PC-9 (cell line): Measurements from ENCODE around the gene GNAO1. TPM values are rescaled to one million over a fixed set of nuclear protein-coding genes. Genes with fewer than 3 reads are reported as not detected.

ENCODE experiments used
- BruUV-seq: library from RNA; stranded (reverse); fragments of 400-500 nt; replicated peaks from 2 replicates; lab custom pipeline; 2021; lab: Mats Ljungman, UMichigan
- CTCF ChIA-PET: fragments of 300-600 bp; sonication (Branson Sonifier 250); formaldehyde crosslinking; loops from one replicate; lab custom pipeline; 2022; ENCODE audit warnings: antibody characterized with exemption; lab: Charles Lee
- POLR2A ChIA-PET: fragments of 300-600 bp; sonication (Branson Sonifier 250); formaldehyde crosslinking; loops from one replicate; lab custom pipeline; 2022; ENCODE audit warnings: antibody characterized with exemption; ENCODE audit not compliant: unreplicated experiment; lab: Charles Lee
- DNase-seq, 2 experiments: peaks; one replicate each; pipeline versions ENCODE4 v3.0.0 to v3.0.0-alpha.2; 2015 to 2022; ENCODE audit warnings: mixed read lengths in 1 of 2
- H2AFZ ChIP-seq: fragments of 200-600 bp; sonication (generic); 2 replicates; pipeline ENCODE4 v1.8.1; 2017; ENCODE audit warnings: antibody characterized with exemption
- H3F3A ChIP-seq: fragments of 200-600 bp; sonication (generic); 2 replicates; pipeline ENCODE4 v1.8.1; 2017; ENCODE audit warnings: antibody characterized with exemption, mild to moderate bottlenecking, low read depth; ENCODE audit not compliant: insufficient read depth
- H3K27ac ChIP-seq: fragments of 200-600 bp; sonication (generic); 2 replicates; pipeline ENCODE4 v1.6.1; 2016; ENCODE audit warnings: mixed run types
- H3K27me3 ChIP-seq: fragments of 200-600 bp; sonication (generic); 2 replicates; pipeline ENCODE4 v1.6.1; 2016; ENCODE audit warnings: low read depth, mixed run types; ENCODE audit not compliant: insufficient read depth
- H3K36me3 ChIP-seq: fragments of 200-600 bp; sonication (generic); 2 replicates; pipeline ENCODE4 v1.6.1; 2016; ENCODE audit warnings: low read depth, mixed run types
- H3K4me1 ChIP-seq: fragments of 200-600 bp; sonication (generic); replicated peaks from 2 replicates; pipeline ENCODE4 v1.6.1; 2016; ENCODE audit warnings: mixed run types; ENCODE audit not compliant: insufficient read depth
- H3K4me2 ChIP-seq: fragments of 200-600 bp; sonication (generic); 2 replicates; pipeline ENCODE4 v1.6.1; 2017; ENCODE audit warnings: mixed run types
- H3K4me3 ChIP-seq: fragments of 200-600 bp; sonication (generic); 2 replicates; pipeline ENCODE4 v1.6.1; 2016; ENCODE audit warnings: mixed run types
- H3K79me2 ChIP-seq: fragments of 200-600 bp; sonication (generic); 2 replicates; pipeline ENCODE4 v1.6.1; 2017; ENCODE audit warnings: low read depth, mixed run types
- H3K9me2 ChIP-seq: fragments of 200-600 bp; sonication (generic); 2 replicates; pipeline ENCODE4 v1.8.1; 2017; ENCODE audit warnings: mild to moderate bottlenecking; ENCODE audit not compliant: insufficient read depth
- H3K9me3 ChIP-seq: fragments of 200-600 bp; sonication (generic); 2 replicates; pipeline ENCODE4 v1.8.1; 2016; ENCODE audit warnings: low read depth; ENCODE audit not compliant: insufficient read depth
- H4K20me1 ChIP-seq: fragments of 200-600 bp; sonication (generic); 2 replicates; pipeline ENCODE4 v1.8.1; 2017; ENCODE audit not compliant: insufficient read depth
- CTCF ChIP-seq: fragments of 200-600 bp; sonication (generic); conservative IDR thresholded peaks from 2 replicates; pipeline ENCODE4 v1.6.1; 2017; ENCODE audit warnings: mixed run types, antibody characterized with exemption, mild to moderate bottlenecking, moderate library complexity
- EZH2 ChIP-seq: fragments of 200-600 bp; sonication (generic); IDR thresholded peaks from 2 replicates; pipeline ENCODE4 v1.8.0; 2017; ENCODE audit warnings: antibody characterized with exemption, low read depth
- intact Hi-C: fragments of 100-400 bp; cut with micrococcal nuclease; formaldehyde crosslinking; loops from one replicate; pipeline ENCODE4 v1.10.0; 2022; ENCODE audit not compliant: unreplicated experiment
- total RNA-seq: library from RNA; stranded (reverse); gene quantifications from 2 replicates; pipeline ENCODE4 v1.2.3, GENCODE V29; 2021

Gene GNAO1
- total RNA-seq, 1 experiment from 2014 or later, result 2.8 TPM

DNA sequence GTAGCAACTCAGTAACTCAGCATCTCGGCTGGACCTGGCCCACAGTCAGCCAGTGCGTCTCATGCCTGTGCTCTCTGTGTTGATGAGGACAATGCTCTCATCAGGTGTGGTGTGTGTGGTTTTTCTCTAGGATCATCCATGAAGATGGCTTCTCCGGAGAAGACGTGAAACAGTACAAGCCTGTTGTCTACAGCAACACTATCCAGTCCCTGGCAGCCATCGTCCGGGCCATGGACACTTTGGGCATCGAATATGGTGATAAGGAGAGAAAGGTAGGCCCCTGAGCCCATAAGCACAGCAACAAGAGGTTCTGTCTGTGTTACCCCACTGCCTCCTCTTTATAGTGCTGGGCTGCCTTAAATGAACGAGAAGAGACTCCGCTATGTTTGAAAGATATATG lies 84.5 kb downstream of the GNAO1 start:
- H3K27ac ChIP-seq, result no peak overlapping the region
- no peaks in the 10 kb centered on the region for H3K79me2 ChIP-seq
- H3K4me3 ChIP-seq, result no peak overlapping the region
- H3K36me3 ChIP-seq, result no peaks in the 10 kb centered on the region
- H3K4me1 ChIP-seq, result peaks cover 15% of the 10 kb centered on the region
- no peaks in the 10 kb centered on the region for H3K9me2 ChIP-seq
- no peaks in the 10 kb centered on the region for H3K27me3 ChIP-seq
- H3F3A ChIP-seq, result no peaks in the 10 kb centered on the region; the same call in 1 of the 2 replicates
- H2AFZ ChIP-seq, result no peak overlapping the region
- no peaks in the 10 kb centered on the region for H4K20me1 ChIP-seq
- ChIA-PET CTCF (no interaction called here), POLR2A (no interaction called here)
- intact Hi-C loops, result no loop called here
- no TSS peak for BruUV-seq
- H3K9me3 ChIP-seq, result no peaks in the 10 kb centered on the region
- no peak overlapping the region for H3K4me2 ChIP-seq
- no peak for TF ChIP-seq EZH2
- TF ChIP-seq CTCF, result no peak
- no peak for DNase-seq

GRCh38 chr16:56277075-56277474 lies 85.8 kb downstream of the GNAO1 start:
- no peak overlapping the region for H3K27ac ChIP-seq
- no peak for DNase-seq
- H2AFZ ChIP-seq, result no peak overlapping the region
- no peaks in the 10 kb centered on the region for H3K27me3 ChIP-seq
- H3K4me3 ChIP-seq, result no peak overlapping the region
- H3F3A ChIP-seq, result no peaks in the 10 kb centered on the region; the same call in 1 of the 2 replicates
- ChIA-PET POLR2A (no interaction called here), CTCF (no interaction called here)
- no peaks in the 10 kb centered on the region for H3K36me3 ChIP-seq
- H3K9me3 ChIP-seq, result no peaks in the 10 kb centered on the region
- TF ChIP-seq EZH2 (no peak), CTCF (peak; percentile 32; the same call in 1 of the 2 replicates)
- H3K79me2 ChIP-seq, result no peaks in the 10 kb centered on the region
- H3K4me1 ChIP-seq, result peaks cover 15% of the 10 kb centered on the region
- no peaks in the 10 kb centered on the region for H3K9me2 ChIP-seq
- H4K20me1 ChIP-seq, result no peaks in the 10 kb centered on the region
- BruUV-seq, result no TSS peak
- intact Hi-C loops, result no loop called here
- no peak overlapping the region for H3K4me2 ChIP-seq

DNA sequence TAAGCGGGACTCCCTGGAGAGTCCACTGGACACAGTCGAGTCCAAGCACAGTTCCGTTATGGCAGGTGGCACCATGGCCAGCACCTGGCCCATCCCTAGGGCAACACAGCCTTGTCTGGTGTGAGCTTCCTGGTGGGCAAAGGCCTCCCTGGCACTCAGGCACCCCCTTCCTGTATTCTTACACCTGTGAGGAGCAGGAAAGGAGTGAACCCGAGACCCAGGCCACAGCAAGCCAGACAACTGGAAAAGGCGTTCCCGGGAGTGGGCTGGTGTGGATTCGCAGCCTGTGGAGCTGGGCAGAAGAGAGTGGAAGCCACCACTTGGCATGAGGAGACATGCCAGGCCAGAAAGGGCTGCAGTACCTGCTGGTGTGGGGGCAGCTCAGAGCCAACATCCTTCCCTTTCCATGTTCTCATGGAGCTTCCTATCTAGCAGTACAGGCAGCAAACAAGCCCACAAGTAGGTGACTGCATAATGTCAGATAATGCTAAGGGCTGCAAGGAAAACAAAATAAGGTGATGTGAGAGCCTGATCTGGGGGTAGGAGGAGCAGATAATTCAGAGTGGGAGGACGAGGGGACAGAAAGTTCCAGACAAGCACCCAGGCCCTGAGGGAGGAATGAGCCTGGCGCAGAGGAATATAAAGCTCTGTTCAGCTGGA lies 87.0 kb downstream of the GNAO1 start:
- H2AFZ ChIP-seq, result no peak overlapping the region
- no peak overlapping the region for H3K4me3 ChIP-seq
- TF ChIP-seq EZH2, result no peak
- no peak for TF ChIP-seq CTCF
- no peak overlapping the region for H3K27ac ChIP-seq
- BruUV-seq, result no TSS peak
- H3K4me2 ChIP-seq, result peak overlapping the region; percentile 32
- H3K9me2 ChIP-seq, result no peaks in the 10 kb centered on the region
- H3F3A ChIP-seq, result no peaks in the 10 kb centered on the region; the same call in 1 of the 2 replicates
- intact Hi-C loops, result no loop called here
- no peaks in the 10 kb centered on the region for H3K9me3 ChIP-seq
- no peaks in the 10 kb centered on the region for H3K27me3 ChIP-seq
- H3K36me3 ChIP-seq, result no peaks in the 10 kb centered on the region
- ChIA-PET POLR2A (no interaction called here), CTCF (no interaction called here)
- H3K79me2 ChIP-seq, result no peaks in the 10 kb centered on the region
- H3K4me1 ChIP-seq, result peaks cover 19% of the 10 kb centered on the region
- H4K20me1 ChIP-seq, result no peaks in the 10 kb centered on the region
- DNase-seq, result no peak
